OCI-LY3 (cell line): ENCODE data around the gene HOXD8.
A peak's percentile ranks its signal among the peaks of the same experiment; 100 is the strongest.

Source experiments
- H2AFZ ChIP-seq: fragments of 200-600, 300-600 bp; shearing (Covaris generic); 2 replicates; pipeline ENCODE4 v1.6.0; 2014; ENCODE audit warnings: antibody characterized with exemption, low read depth, low read length
- H3K27ac ChIP-seq: fragments of 200-600, 300-600 bp; sonication (generic); 2 replicates; pipeline ENCODE4 v1.5.1; 2014; ENCODE audit warnings: mild to moderate bottlenecking, low read length, moderate library complexity, mixed read lengths
- H3K27me3 ChIP-seq: fragments of 200-600, 300-600 bp; sonication (generic); 2 replicates; pipeline ENCODE4 v1.6.1; 2014; ENCODE audit warnings: low read depth, low read length, mixed read lengths
- H3K36me3 ChIP-seq: fragments of 200-600, 300-600 bp; sonication (generic); replicated peaks from 2 replicates; pipeline ENCODE3; 2014; ENCODE audit warnings: low read depth, low read length, mixed read lengths
- H3K4me1 ChIP-seq: fragments of 300-600, 200-600 bp; sonication (generic); 2 replicates; pipeline ENCODE4 v1.6.1; 2014; ENCODE audit warnings: low read length, mixed read lengths
- H3K4me2 ChIP-seq: fragments of 200-600, 300-600 bp; sonication (generic); 2 replicates; pipeline ENCODE4 v1.6.1; 2014; ENCODE audit warnings: low read length, mixed read lengths
- H3K4me3 ChIP-seq: fragments of 300-600, 200-600 bp; sonication (generic); 2 replicates; pipeline ENCODE4 v1.5.1; 2014; ENCODE audit warnings: antibody characterized with exemption, mild to moderate bottlenecking, low read length, moderate library complexity
- H3K79me2 ChIP-seq: fragments of 300-600, 200-600 bp; shearing (Covaris generic); 2 replicates; pipeline ENCODE4 v1.6.1; 2014; ENCODE audit warnings: mild to moderate bottlenecking, low read length, mixed read lengths
- H3K9ac ChIP-seq: fragments of 300-600, 200-600 bp; shearing (Covaris generic); 2 replicates; pipeline ENCODE4 v1.6.0; 2014; ENCODE audit warnings: mild to moderate bottlenecking, low read length, moderate library complexity
- H3K9me3 ChIP-seq: fragments of 200-600, 300-600 bp; shearing (Covaris generic); 2 replicates; pipeline ENCODE4 v1.6.1; 2014; ENCODE audit warnings: low read length, mixed read lengths; ENCODE audit not compliant: insufficient read depth
- H4K20me1 ChIP-seq: fragments of 200-600, 300-600 bp; sonication (generic); 2 replicates; pipeline ENCODE4 v1.6.1; 2016; ENCODE audit warnings: low read length, mixed read lengths; ENCODE audit not compliant: insufficient read depth
- CTCF ChIP-seq: fragments of 200-600, 300-600 bp; sonication (generic); IDR thresholded peaks from 2 replicates; pipeline ENCODE4 v1.5.1; 2014; ENCODE audit warnings: antibody characterized with exemption, low read length, low read depth
- EZH2phosphoT487 ChIP-seq: fragments of 200-600 bp; shearing (Covaris generic); IDR thresholded peaks from 2 replicates; pipeline ENCODE4 v1.6.1; 2018; ENCODE audit warnings: antibody characterized with exemption, mixed run types, low read depth

The HOXD8 gene

DNA sequence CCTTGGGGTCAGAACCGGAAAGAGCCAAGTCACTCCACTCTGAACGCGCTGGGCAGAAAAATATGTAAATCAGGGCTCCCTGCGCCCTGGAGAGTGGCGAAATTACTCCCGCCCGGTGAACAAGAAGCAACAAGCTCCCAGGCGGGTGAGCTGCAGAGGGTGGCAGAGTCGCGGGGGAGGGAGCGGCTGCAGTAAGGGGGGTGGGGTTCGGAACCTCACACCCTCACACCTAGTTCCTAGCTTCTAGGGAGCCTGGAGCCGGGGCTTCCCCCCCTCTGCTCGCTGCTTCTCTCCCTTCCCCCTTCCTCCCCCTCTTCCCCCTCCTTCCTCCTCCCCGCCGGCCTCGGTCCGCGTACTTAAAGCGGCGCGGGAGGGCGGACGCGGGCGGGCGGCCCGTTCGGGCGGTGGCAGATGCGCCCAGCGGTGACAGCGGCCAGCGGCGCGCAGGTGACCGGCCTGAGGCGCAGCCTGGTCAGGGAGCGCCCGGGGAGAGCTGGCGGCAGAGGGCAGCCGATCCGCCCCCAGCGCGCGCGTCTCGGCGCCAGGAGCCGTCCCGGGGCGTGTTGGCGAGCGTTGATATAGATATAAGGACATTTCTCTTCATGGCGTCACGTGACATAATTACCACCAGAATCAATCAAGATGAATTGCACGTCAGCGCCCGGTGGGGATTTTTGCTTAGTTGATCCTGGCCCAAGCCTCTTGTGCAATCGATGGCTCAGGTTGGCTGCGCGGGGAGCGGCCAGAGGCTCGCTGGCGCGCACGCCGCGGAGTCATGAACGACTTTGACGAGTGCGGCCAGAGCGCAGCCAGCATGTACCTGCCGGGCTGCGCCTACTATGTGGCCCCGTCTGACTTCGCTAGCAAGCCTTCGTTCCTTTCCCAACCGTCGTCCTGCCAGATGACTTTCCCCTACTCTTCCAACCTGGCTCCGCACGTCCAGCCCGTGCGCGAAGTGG lies 22.6 kb upstream of the HOXD8 start, which contains the start of gene HOXD11:
Gene HOXD11, plus strand, starts transcription at position 700 of the 959 bp plus-strand sequence. Its CDS starts 76 bp downstream, at position 776.
- Histone ChIP-seq H3K4me1 (peaks cover 28% of the 10 kb centered on the region), H3K79me2 (no peaks in the 10 kb centered on the region), H3K4me2 (peak within 1 kb of the TSS; percentile 60), H3K36me3 (no peaks in the 10 kb centered on the region), H2AFZ (peak within 1 kb of the TSS; percentile 54; the same call in 1 of the 2 replicates), H3K27ac (peak within 1 kb of the TSS; percentile 45; the same call in 1 of the 2 replicates), H3K27me3 (no peaks in the 10 kb centered on the region), H3K9ac (peak within 1 kb of the TSS; percentile 51), H3K4me3 (peak within 1 kb of the TSS; percentile 62), H4K20me1 (no peaks in the 10 kb centered on the region), H3K9me3 (no peaks in the 10 kb centered on the region)
- TF ChIP-seq EZH2phosphoT487 = no peak
- TF ChIP-seq CTCF = no peak

DNA sequence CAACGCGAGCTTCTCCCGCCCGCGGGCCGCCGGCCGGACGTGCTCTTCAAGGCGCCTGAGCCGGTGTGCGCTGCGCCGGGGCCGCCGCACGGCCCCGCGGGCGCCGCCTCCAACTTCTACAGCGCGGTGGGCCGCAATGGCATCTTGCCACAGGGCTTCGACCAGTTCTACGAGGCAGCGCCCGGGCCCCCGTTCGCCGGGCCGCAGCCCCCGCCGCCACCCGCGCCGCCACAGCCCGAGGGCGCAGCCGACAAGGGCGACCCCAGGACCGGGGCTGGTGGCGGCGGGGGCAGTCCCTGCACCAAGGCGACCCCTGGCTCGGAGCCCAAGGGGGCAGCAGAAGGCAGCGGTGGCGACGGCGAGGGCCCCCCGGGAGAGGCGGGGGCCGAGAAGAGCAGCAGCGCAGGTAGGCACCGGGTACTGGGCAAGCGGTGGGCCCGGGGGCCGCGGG lies 21.7 kb upstream of the HOXD8 start:
- TF ChIP-seq EZH2phosphoT487 (no peak), CTCF (no peak)
- H3K4me3 ChIP-seq = no peak overlapping the region
- no peak overlapping the region for H3K9ac ChIP-seq
- H3K27me3 ChIP-seq = no peaks in the 10 kb centered on the region
- no peak overlapping the region for H3K27ac ChIP-seq
- no peaks in the 10 kb centered on the region for H3K9me3 ChIP-seq
- peaks cover 28% of the 10 kb centered on the region for H3K4me1 ChIP-seq
- no peak overlapping the region for H3K4me2 ChIP-seq
- H3K36me3 ChIP-seq = no peaks in the 10 kb centered on the region
- no peak overlapping the region for H2AFZ ChIP-seq
- no peaks in the 10 kb centered on the region for H3K79me2 ChIP-seq
- no peaks in the 10 kb centered on the region for H4K20me1 ChIP-seq

DNA sequence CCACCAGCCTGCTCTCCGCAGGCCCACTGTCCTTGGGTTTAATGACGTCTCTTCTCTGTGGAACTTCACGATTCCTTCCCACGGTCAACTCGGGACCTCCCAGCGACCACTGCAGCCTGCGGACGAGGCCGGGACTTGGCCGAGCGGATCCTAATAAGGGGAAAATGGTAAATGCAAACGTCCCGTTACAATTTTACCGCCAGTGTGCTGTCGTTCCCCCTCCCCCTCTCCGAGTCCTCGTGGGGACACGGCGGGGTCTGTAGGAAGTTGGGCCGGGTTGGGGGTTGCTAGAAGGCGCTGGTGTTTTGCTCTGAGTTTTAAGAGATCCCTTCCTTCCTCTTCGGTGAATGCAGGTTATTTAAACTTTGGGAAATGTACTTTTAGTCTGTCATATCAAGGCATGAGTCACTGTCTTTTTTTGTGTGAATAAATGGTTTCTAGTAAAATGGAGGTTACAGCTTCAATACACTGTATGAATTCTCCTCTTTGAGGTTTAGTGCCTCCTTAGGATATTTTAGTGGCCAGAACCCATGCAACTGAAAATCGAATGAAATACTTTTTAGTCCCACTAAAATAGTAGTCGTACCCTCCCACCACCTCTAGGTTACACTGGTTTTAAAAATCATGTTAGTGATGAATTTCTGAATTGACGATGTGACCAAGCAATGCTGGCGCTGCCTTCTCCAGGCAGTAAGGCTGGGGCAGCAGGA lies 20.2 kb upstream of the HOXD8 start:
- H3K4me2 ChIP-seq = no peak overlapping the region

More for the DNA sequence above, 20.2 kb upstream of the HOXD8 start:
- Histone ChIP-seq H3K36me3 (no peaks in the 10 kb centered on the region), H3K27me3 (no peaks in the 10 kb centered on the region), H3K4me1 (peaks cover 26% of the 10 kb centered on the region), H3K9me3 (no peaks in the 10 kb centered on the region), H3K4me3 (no peak overlapping the region), H3K79me2 (no peaks in the 10 kb centered on the region), H2AFZ (no peak overlapping the region), H4K20me1 (no peaks in the 10 kb centered on the region), H3K9ac (no peak overlapping the region), H3K27ac (no peak overlapping the region)
- TF ChIP-seq EZH2phosphoT487 = no peak
- TF ChIP-seq CTCF = no peak
